ENCODE data around the gene POC1A. TPM values are rescaled to one million over a fixed set of nuclear protein-coding genes. Genes with fewer than 3 reads are reported as not detected.

The POC1A gene
- total RNA-seq, 8 experiments from 2014 or later = 1.2 to 13.2 (median 3.0) TPM

GRCh38 chr3:52120556-52121463, 33.4 kb downstream of the POC1A start:
- no peak overlapping the region for H3K27ac ChIP-seq
- 80 to 100% (median 100%) methylated on average over 1 to 3 of the region's 3 CpGs; no CpG with 5 or more reads in 5 of the 10 experiments for WGBS, 10 experiments

GRCh38 chr3:52119826-52120225, 34.4 kb downstream of the POC1A start:
- ATAC-seq (replicated peaks in 6 of 8) = no peak

More at GRCh38 chr3:52120556-52121463, 33.4 kb downstream of the POC1A start:
- H3K4me1 ChIP-seq (replicated peaks in 1 of 2) = no peaks in the 10 kb centered on the region
- in situ Hi-C loops (cut with MboI; ENCODE audit: low pct_unique_long_range_greater_than_20kb in 2 of 9, low sequenced_read_pairs in 9 of 9, unreplicated experiment in 9 of 9) = no loop called here
- peak in 1 of 8 experiments; percentile 27 for ATAC-seq (replicated peaks in 6 of 8)
- no peak overlapping the region for H3K4me3 ChIP-seq

GRCh38 chr3:52119099-52119498, 35.1 kb downstream of the POC1A start:
- Histone ChIP-seq H3K4me1 (replicated peaks in 1 of 2) (no peaks in the 10 kb centered on the region), H3K4me3 (no peak overlapping the region), H3K27ac (no peak overlapping the region)
- in situ Hi-C loops (cut with MboI; ENCODE audit: low pct_unique_long_range_greater_than_20kb in 2 of 9, low sequenced_read_pairs in 9 of 9, unreplicated experiment in 9 of 9) = no loop called here
- ATAC-seq (replicated peaks in 6 of 8) = peak in 1 of 8 experiments; percentile 22
- WGBS, 10 experiments = 20 to 100% (median 95%) methylated on average over 1 to 4 of the region's 5 CpGs; no CpG with 5 or more reads in 3 of the 10 experiments

More at GRCh38 chr3:52119826-52120225, 34.4 kb downstream of the POC1A start:
- Histone ChIP-seq H3K4me3 (no peak overlapping the region), H3K4me1 (replicated peaks in 1 of 2) (no peaks in the 10 kb centered on the region), H3K27ac (no peak overlapping the region)
- 60 to 100% (median 91%) methylated on average over 1 to 4 of the region's 6 CpGs; no CpG with 5 or more reads in 2 of the 10 experiments for WGBS, 10 experiments
- in situ Hi-C loops (cut with MboI; ENCODE audit: low pct_unique_long_range_greater_than_20kb in 2 of 9, low sequenced_read_pairs in 9 of 9, unreplicated experiment in 9 of 9) = no loop called here

GRCh38 chr3:52118156-52118875, 35.9 kb downstream of the POC1A start:
- in situ Hi-C loops (cut with MboI; ENCODE audit: low pct_unique_long_range_greater_than_20kb in 2 of 9, low sequenced_read_pairs in 9 of 9, unreplicated experiment in 9 of 9) = no loop called here
- no peak for ATAC-seq (replicated peaks in 6 of 8)
- no peaks in the 10 kb centered on the region for H3K4me1 ChIP-seq (replicated peaks in 1 of 2)
- WGBS, 10 experiments = 60 to 100% (median 90%) methylated on average over 1 to 3 of the region's 5 CpGs; no CpG with 5 or more reads in 5 of the 10 experiments
- H3K4me3 ChIP-seq = no peak overlapping the region
- H3K27ac ChIP-seq = no peak overlapping the region

GRCh38 chr3:52117537-52117936, 36.7 kb downstream of the POC1A start:
- ATAC-seq (replicated peaks in 6 of 8) = no peak
- H3K4me1 ChIP-seq (replicated peaks in 1 of 2) = no peaks in the 10 kb centered on the region
- H3K27ac ChIP-seq = no peak overlapping the region
- in situ Hi-C loops (cut with MboI; ENCODE audit: low pct_unique_long_range_greater_than_20kb in 2 of 9, low sequenced_read_pairs in 9 of 9, unreplicated experiment in 9 of 9) = no loop called here
- H3K4me3 ChIP-seq = no peak overlapping the region
- WGBS, 10 experiments = 90 to 100% (median 95%) methylated on average over 1 to 3 of the region's 4 CpGs; no CpG with 5 or more reads in 7 of the 10 experiments

GRCh38 chr3:52112056-52112455, 42.2 kb downstream of the POC1A start:
- 33 to 100% (median 92%) methylated on average over 1 to 4 of the region's 6 CpGs; no CpG with 5 or more reads in 3 of the 10 experiments for WGBS, 10 experiments
- Histone ChIP-seq H3K27ac (no peak overlapping the region), H3K4me3 (no peak overlapping the region), H3K4me1 (replicated peaks in 1 of 2) (peaks cover 17 to 23% of the 10 kb centered on the region in 2 donors)
- ATAC-seq (replicated peaks in 6 of 8) = no peak
- in situ Hi-C loops (cut with MboI; ENCODE audit: low pct_unique_long_range_greater_than_20kb in 2 of 9, low sequenced_read_pairs in 9 of 9, unreplicated experiment in 9 of 9) = no loop called here

- in situ Hi-C loops (cut with MboI; ENCODE audit: low pct_unique_long_range_greater_than_20kb in 2 of 9, low sequenced_read_pairs in 9 of 9, unreplicated experiment in 9 of 9) = no loop called here
- WGBS, 10 experiments = 34 to 100% (median 76%) methylated on average over 1 to 2 of the region's 2 CpGs; no CpG with 5 or more reads in 3 of the 10 experiments
- no peak for ATAC-seq (replicated peaks in 6 of 8)
- H3K4me1 ChIP-seq (replicated peaks in 1 of 2) = peaks cover 17 to 23% of the 10 kb centered on the region in 2 donors
- no peak overlapping the region for H3K27ac ChIP-seq
- no peak overlapping the region for H3K4me3 ChIP-seq
These were observed 43.7 kb downstream of the POC1A start for GRCh38 chr3:52110502-52110901.

GRCh38 chr3:52109611-52110301, 44.5 kb downstream of the POC1A start:
- in situ Hi-C loops (cut with MboI; ENCODE audit: low pct_unique_long_range_greater_than_20kb in 2 of 9, low sequenced_read_pairs in 9 of 9, unreplicated experiment in 9 of 9) = no loop called here
- peaks cover 17 to 23% of the 10 kb centered on the region in 2 donors for H3K4me1 ChIP-seq (replicated peaks in 1 of 2)
- H3K27ac ChIP-seq = no peak overlapping the region
- 59 to 92% (median 87%) methylated on average over 4 to 8 of the region's 8 CpGs; no CpG with 5 or more reads in 3 of the 10 experiments for WGBS, 10 experiments
- no peak overlapping the region for H3K4me3 ChIP-seq
- ATAC-seq (replicated peaks in 6 of 8) = peak in 2 of 8 experiments; percentile 35 to 50

GRCh38 chr3:52108302-52109232, 45.7 kb downstream of the POC1A start:
- 33 to 74% (median 61%) methylated on average over 2 to 11 of the region's 20 CpGs; no CpG with 5 or more reads in 1 of the 10 experiments for WGBS, 10 experiments
- ATAC-seq (replicated peaks in 6 of 8) = peak in 7 of 8 experiments; percentile 40 to 90 (median 88)
- in situ Hi-C loops (cut with MboI; ENCODE audit: low pct_unique_long_range_greater_than_20kb in 2 of 9, low sequenced_read_pairs in 9 of 9, unreplicated experiment in 9 of 9) = no loop called here
- Histone ChIP-seq H3K4me3 (no peak overlapping the region), H3K4me1 (replicated peaks in 1 of 2) (peaks cover 17 to 23% of the 10 kb centered on the region in 2 donors), H3K27ac (peak overlapping the region; percentile 38 to 58)

- in situ Hi-C loops (cut with MboI; ENCODE audit: low pct_unique_long_range_greater_than_20kb in 2 of 9, low sequenced_read_pairs in 9 of 9, unreplicated experiment in 9 of 9) = no loop called here
- H3K27ac ChIP-seq = no peak overlapping the region
- H3K4me3 ChIP-seq = no peak overlapping the region
- ATAC-seq (replicated peaks in 6 of 8) = no peak
- 73 to 100% (median 95%) methylated on average over 3 to 8 of the region's 11 CpGs; no CpG with 5 or more reads in 1 of the 10 experiments for WGBS, 10 experiments
- peaks cover 17 to 23% of the 10 kb centered on the region in 2 donors for H3K4me1 ChIP-seq (replicated peaks in 1 of 2)
These were observed 47.1 kb downstream of the POC1A start for GRCh38 chr3:52106951-52107611.

Measured in motor neuron (in vitro differentiated cells).